Memory B cell (primary cell): Measurements from ENCODE around the gene GSK3B.

Experiments
- ATAC-seq: fragments of 150-1000 bp; cut with Tn5 transposase; 2 replicates; pipeline ENCODE4 v1.10.0; 2021; ENCODE audit warnings: low read depth, mild to moderate bottlenecking, moderate library complexity
- DNase-seq, 2 donors: peaks; one replicate each; pipeline ENCODE4 v3.0.0; 2022; ENCODE audit warnings: low spot score in 2 of 2
- H3K27ac Mint-ChIP-seq: one replicate; pipeline ENCODE4 v1.8.0; 2022; ENCODE audit warnings: mild to moderate bottlenecking, moderate library complexity, mixed read lengths
- H3K27me3 Mint-ChIP-seq: one replicate; pipeline ENCODE4 v1.8.0; 2022; ENCODE audit warnings: mixed read lengths
- H3K36me3 Mint-ChIP-seq: one replicate; pipeline ENCODE4 v1.8.0; 2022; ENCODE audit warnings: mild to moderate bottlenecking, mixed read lengths
- H3K4me1 Mint-ChIP-seq: one replicate; pipeline ENCODE4 v1.8.0; 2022; ENCODE audit warnings: mixed read lengths
- H3K4me3 Mint-ChIP-seq: one replicate; pipeline ENCODE4 v1.8.0; 2022; ENCODE audit warnings: mild to moderate bottlenecking, moderate library complexity, mixed read lengths
- H3K9me3 Mint-ChIP-seq: one replicate; pipeline ENCODE4 v1.8.0; 2022; ENCODE audit warnings: mixed read lengths

GSK3B gene

GRCh38 chr3:120093911-120094775 is at the start of gene GSK3B:
Gene GSK3B (minus strand): TSS chr3:120094447. CDS start chr3:120093434, 1,013 bp downstream.
- H3K4me1 Mint-ChIP-seq: peaks cover 13% of the 10 kb centered on the region
- no peaks in the 10 kb centered on the region for H3K27me3 Mint-ChIP-seq
- H3K36me3 Mint-ChIP-seq: peaks cover 6% of the 10 kb centered on the region
- ATAC-seq (peak; percentile 48), DNase-seq (peak; percentile 70 to 99)
- no peaks in the 10 kb centered on the region for H3K9me3 Mint-ChIP-seq
- no peak within 1 kb of the TSS for H3K27ac Mint-ChIP-seq
- no peak within 1 kb of the TSS for H3K4me3 Mint-ChIP-seq

- H3K4me1 Mint-ChIP-seq: no peaks in the 10 kb centered on the region
- ATAC-seq (no peak), DNase-seq (no peak)
- H3K27me3 Mint-ChIP-seq: peaks cover 3% of the 10 kb centered on the region
- no peak overlapping the region for H3K27ac Mint-ChIP-seq
- H3K9me3 Mint-ChIP-seq: no peaks in the 10 kb centered on the region
- H3K36me3 Mint-ChIP-seq: no peaks in the 10 kb centered on the region
- no peak overlapping the region for H3K4me3 Mint-ChIP-seq
These were observed 49.4 kb upstream of the GSK3B start for GRCh38 chr3:120143676-120144075.

- H3K4me3 Mint-ChIP-seq: no peak overlapping the region
- ATAC-seq: no peak
- H3K4me1 Mint-ChIP-seq: no peaks in the 10 kb centered on the region
- no peaks in the 10 kb centered on the region for H3K36me3 Mint-ChIP-seq
- no peak overlapping the region for H3K27ac Mint-ChIP-seq
- no peaks in the 10 kb centered on the region for H3K9me3 Mint-ChIP-seq
- peaks cover 3% of the 10 kb centered on the region for H3K27me3 Mint-ChIP-seq
- DNase-seq: no peak
These were observed 48.0 kb upstream of the GSK3B start for GRCh38 chr3:120142236-120142635.

- H3K36me3 Mint-ChIP-seq: no peaks in the 10 kb centered on the region
- no peak for ATAC-seq
- no peak overlapping the region for H3K27ac Mint-ChIP-seq
- peaks cover 3% of the 10 kb centered on the region for H3K27me3 Mint-ChIP-seq
- H3K9me3 Mint-ChIP-seq: no peaks in the 10 kb centered on the region
- no peak overlapping the region for H3K4me3 Mint-ChIP-seq
- DNase-seq: no peak
- no peaks in the 10 kb centered on the region for H3K4me1 Mint-ChIP-seq
These were observed 46.0 kb upstream of the GSK3B start for GRCh38 chr3:120140098-120140742.

GRCh38 chr3:120139140-120139539 is 44.9 kb upstream of the GSK3B start:
- ATAC-seq (no peak), DNase-seq (no peak)
- no peaks in the 10 kb centered on the region for H3K4me1 Mint-ChIP-seq
- no peak overlapping the region for H3K27ac Mint-ChIP-seq
- H3K36me3 Mint-ChIP-seq: no peaks in the 10 kb centered on the region
- H3K9me3 Mint-ChIP-seq: no peaks in the 10 kb centered on the region
- H3K4me3 Mint-ChIP-seq: no peak overlapping the region
- peaks cover 3% of the 10 kb centered on the region for H3K27me3 Mint-ChIP-seq

- no peak overlapping the region for H3K4me3 Mint-ChIP-seq
- H3K36me3 Mint-ChIP-seq: no peaks in the 10 kb centered on the region
- DNase-seq (no peak), ATAC-seq (no peak)
- H3K27ac Mint-ChIP-seq: no peak overlapping the region
- no peaks in the 10 kb centered on the region for H3K9me3 Mint-ChIP-seq
- H3K27me3 Mint-ChIP-seq: peaks cover 3% of the 10 kb centered on the region
- no peaks in the 10 kb centered on the region for H3K4me1 Mint-ChIP-seq
These were observed 43.3 kb upstream of the GSK3B start for GRCh38 chr3:120137548-120137947.

- DNase-seq (no peak), ATAC-seq (no peak)
- no peak overlapping the region for H3K4me3 Mint-ChIP-seq
- no peaks in the 10 kb centered on the region for H3K9me3 Mint-ChIP-seq
- peaks cover 6% of the 10 kb centered on the region for H3K27me3 Mint-ChIP-seq
- H3K27ac Mint-ChIP-seq: no peak overlapping the region
- H3K36me3 Mint-ChIP-seq: no peaks in the 10 kb centered on the region
- H3K4me1 Mint-ChIP-seq: no peaks in the 10 kb centered on the region
These were observed 36.4 kb upstream of the GSK3B start for GRCh38 chr3:120130656-120131055.

GRCh38 chr3:120129718-120130513 is 35.7 kb upstream of the GSK3B start:
- Mint-ChIP-seq H3K9me3 (no peaks in the 10 kb centered on the region), H3K4me1 (no peaks in the 10 kb centered on the region), H3K36me3 (no peaks in the 10 kb centered on the region), H3K27ac (no peak overlapping the region), H3K27me3 (peaks cover 6% of the 10 kb centered on the region), H3K4me3 (no peak overlapping the region)
- DNase-seq (no peak), ATAC-seq (no peak)

- Mint-ChIP-seq H3K9me3 (no peaks in the 10 kb centered on the region), H3K27me3 (peaks cover 6% of the 10 kb centered on the region), H3K4me1 (no peaks in the 10 kb centered on the region), H3K36me3 (no peaks in the 10 kb centered on the region), H3K27ac (no peak overlapping the region), H3K4me3 (no peak overlapping the region)
- ATAC-seq: no peak
- DNase-seq: no peak
These were observed 34.8 kb upstream of the GSK3B start for GRCh38 chr3:120129051-120129450.

- DNase-seq (no peak), ATAC-seq (no peak)
- Mint-ChIP-seq H3K27me3 (peaks cover 3% of the 10 kb centered on the region), H3K4me3 (no peak overlapping the region), H3K9me3 (no peaks in the 10 kb centered on the region), H3K36me3 (no peaks in the 10 kb centered on the region), H3K4me1 (no peaks in the 10 kb centered on the region), H3K27ac (no peak overlapping the region)
These were observed 31.7 kb upstream of the GSK3B start for GRCh38 chr3:120125992-120126391.

GRCh38 chr3:120119846-120120510 is 25.7 kb upstream of the GSK3B start:
- no peaks in the 10 kb centered on the region for H3K27me3 Mint-ChIP-seq
- H3K27ac Mint-ChIP-seq: no peak overlapping the region
- ATAC-seq: no peak
- DNase-seq: no peak
- peaks cover 4% of the 10 kb centered on the region for H3K36me3 Mint-ChIP-seq
- H3K4me3 Mint-ChIP-seq: no peak overlapping the region
- H3K9me3 Mint-ChIP-seq: peaks cover 5% of the 10 kb centered on the region
- no peaks in the 10 kb centered on the region for H3K4me1 Mint-ChIP-seq

- ATAC-seq (no peak), DNase-seq (no peak)
- H3K36me3 Mint-ChIP-seq: peaks cover 4% of the 10 kb centered on the region
- H3K9me3 Mint-ChIP-seq: peaks cover 5% of the 10 kb centered on the region
- H3K27me3 Mint-ChIP-seq: no peaks in the 10 kb centered on the region
- H3K4me3 Mint-ChIP-seq: no peak overlapping the region
- H3K4me1 Mint-ChIP-seq: no peaks in the 10 kb centered on the region
- H3K27ac Mint-ChIP-seq: no peak overlapping the region
These were observed 20.7 kb upstream of the GSK3B start for GRCh38 chr3:120114981-120115380.

GRCh38 chr3:120114376-120114775 is 20.1 kb upstream of the GSK3B start:
- DNase-seq: no peak
- peaks cover 5% of the 10 kb centered on the region for H3K9me3 Mint-ChIP-seq
- H3K4me3 Mint-ChIP-seq: no peak overlapping the region
- no peak overlapping the region for H3K27ac Mint-ChIP-seq
- H3K27me3 Mint-ChIP-seq: no peaks in the 10 kb centered on the region
- H3K36me3 Mint-ChIP-seq: peaks cover 4% of the 10 kb centered on the region
- no peaks in the 10 kb centered on the region for H3K4me1 Mint-ChIP-seq
- ATAC-seq: no peak
